Muscle of back (tissue), 11 donors: ENCODE results near the gene LRP4. TPM values are rescaled to one million over a fixed set of nuclear protein-coding genes. Genes with fewer than 3 reads are reported as not detected.
A peak's percentile ranks its signal among the peaks of the same experiment; 100 is the strongest.

Experiments used
- DNase-seq, 3 donors: peaks; one replicate each; pipeline versions ENCODE4 v3.0.0 to v3.0.0-alpha.2; 2013
- polyA plus RNA-seq, 10 donors: library from polyadenylated mRNA; unstranded; fragments of 120-200 nt; gene quantifications; one replicate each; pipeline ENCODE4 v1.2.1, GENCODE V29; 2013; ENCODE audit not compliant: insufficient read length in 10 of 10

The LRP4 gene
- polyA plus RNA-seq, 10 donors = 19.3 to 37.4 (median 23.2) TPM

DNA sequence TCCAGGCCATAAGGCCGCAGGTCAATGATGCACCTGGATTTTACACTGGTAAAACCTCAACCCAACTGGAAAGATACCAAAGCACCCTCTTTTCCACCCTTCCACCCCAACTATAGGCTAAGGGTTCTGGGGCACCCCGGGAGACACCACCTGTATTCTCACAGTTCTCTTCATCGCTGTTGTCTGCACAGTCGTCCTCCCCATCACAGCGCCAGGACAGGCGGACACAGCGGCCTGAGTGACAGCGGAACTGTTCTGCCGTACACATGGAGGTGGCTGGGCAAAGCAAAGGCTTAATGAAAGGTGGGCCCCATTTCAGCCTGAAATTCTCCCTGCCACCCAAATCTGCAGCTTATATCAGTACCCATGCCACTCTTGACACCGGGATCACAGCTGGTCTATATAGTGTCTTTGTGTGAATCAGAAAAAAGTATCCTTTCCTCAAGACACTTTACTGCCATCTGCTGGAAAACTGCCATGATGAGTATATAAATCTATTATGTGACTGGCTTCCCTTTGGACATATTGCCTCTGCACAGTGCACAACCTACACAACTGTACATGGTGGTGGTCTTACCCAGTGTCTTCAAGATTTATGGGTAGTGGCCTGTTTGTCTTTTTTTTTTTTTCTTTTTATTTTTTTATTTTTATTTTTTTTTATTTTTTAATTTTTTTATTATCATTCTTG, 21.5 kb downstream of the LRP4 start:
- DNase-seq = peak in 1 of 3 donors; percentile 25

DNA sequence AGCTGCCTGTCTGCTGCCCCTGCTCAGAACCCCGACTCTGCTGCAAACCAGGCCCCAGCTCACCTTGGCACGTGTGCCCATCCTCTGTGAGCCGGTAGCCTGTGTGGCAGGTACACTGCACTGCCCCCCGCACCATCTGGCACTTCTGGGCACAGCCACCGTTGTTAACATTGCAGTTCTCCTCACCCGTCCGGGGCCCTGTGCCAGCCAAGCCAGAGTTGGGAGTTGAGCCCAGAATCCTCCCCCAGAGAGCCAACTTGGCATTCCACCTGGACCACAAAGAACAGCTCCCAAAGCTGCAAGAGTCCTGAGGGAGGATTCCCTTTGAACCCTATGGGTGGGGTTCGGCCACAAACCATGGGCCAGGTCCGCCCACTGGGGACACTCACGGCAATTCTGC, 22.5 kb downstream of the LRP4 start:
- DNase-seq = no peak

DNA sequence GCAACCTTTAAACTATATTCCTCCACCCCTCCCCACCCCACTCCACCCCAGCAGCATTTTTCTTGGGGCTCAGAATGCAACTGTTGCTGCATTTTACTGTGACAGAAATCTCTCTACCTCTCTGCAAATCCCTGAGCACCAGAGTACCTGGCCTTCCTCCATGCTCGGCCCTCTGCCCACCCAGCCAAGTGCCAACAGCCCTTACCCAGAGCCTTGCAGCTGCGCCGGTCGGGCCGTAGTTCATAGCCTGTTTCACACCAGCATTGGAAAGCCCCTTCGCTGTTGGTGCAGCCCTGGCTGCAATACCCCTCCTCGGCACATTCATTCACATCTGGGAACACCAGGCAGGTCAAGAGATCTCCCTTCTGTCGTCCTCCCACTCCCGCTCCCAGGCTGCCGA, 23.4 kb downstream of the LRP4 start:
- DNase-seq = no peak

DNA sequence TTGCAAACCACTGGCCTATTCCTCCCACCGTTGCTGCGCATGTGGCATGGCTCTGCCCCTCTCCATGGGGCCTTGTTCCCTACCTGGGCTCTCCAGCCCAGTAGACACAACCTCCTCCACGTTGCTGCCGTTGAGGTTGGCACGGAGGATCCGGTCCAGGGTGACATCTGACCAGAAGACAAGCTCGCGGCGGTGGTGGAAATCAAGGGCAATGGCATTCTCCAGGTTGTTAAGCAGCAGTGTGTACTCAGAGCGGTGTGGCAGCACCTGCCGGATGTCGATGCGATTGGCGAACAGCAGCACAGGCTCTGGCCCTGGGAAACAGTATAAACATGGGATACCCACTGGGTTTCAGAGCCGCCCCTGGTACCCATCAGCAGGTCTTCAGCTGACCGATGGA, 23.8 kb downstream of the LRP4 start:
- no peak for DNase-seq

DNA sequence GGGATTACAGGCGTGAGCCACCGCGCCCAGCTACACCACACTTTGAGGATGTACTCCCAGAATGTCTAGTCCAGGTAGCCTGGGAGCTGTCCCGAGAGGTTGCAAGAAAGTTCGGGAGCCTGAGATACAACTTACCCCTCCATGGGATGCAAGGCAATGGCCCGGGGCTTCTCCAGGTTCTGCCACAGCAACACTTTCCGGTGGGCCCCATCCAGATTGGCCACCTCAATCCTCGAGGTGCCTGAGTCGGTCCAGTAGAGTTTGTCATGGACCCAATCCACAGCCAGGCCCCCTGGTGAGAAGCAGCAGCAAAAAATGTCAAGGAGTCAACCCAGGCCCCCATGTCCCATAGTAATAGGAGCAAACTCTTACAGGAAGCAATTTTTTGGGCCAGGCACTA, 25.5 kb downstream of the LRP4 start:
- no peak for DNase-seq

DNA sequence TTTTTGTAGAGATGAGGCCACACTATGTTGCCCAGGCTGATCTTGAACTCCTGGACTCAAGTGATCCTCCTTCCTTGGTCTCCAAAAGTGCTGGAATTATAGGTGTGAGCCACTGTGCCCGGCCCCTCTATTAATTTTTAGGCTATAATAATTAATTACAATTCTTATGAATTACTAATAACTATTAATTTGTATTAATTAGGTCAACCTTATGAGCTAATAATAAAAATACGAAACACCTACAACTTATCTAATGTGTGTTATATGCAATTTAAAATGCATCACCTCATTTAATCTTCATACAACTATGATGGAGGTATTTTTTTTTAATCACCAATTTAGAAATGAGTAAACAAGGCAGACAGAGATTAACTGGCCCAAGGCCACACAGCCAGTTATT, 26.2 kb downstream of the LRP4 start:
- no peak for DNase-seq

DNA sequence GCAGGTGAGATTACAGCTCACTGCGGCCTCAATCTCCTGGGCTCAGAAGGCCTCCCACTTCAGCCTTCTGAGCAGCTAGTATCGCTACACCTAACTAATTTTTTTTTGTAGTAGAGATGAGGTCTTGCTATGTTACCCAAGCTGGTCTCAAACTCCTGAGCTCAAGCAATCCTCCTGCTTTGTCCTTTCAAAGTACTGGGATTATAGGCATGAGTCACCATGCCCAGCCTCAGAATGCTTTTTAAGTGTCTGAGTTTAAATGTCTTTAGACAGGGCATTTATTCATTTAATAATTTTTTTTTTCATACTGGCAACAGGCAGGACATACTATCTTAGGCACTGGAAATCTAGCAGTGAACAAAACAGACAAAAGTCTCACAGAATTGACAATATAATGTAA, 27.7 kb downstream of the LRP4 start:
- no peak for DNase-seq

DNA sequence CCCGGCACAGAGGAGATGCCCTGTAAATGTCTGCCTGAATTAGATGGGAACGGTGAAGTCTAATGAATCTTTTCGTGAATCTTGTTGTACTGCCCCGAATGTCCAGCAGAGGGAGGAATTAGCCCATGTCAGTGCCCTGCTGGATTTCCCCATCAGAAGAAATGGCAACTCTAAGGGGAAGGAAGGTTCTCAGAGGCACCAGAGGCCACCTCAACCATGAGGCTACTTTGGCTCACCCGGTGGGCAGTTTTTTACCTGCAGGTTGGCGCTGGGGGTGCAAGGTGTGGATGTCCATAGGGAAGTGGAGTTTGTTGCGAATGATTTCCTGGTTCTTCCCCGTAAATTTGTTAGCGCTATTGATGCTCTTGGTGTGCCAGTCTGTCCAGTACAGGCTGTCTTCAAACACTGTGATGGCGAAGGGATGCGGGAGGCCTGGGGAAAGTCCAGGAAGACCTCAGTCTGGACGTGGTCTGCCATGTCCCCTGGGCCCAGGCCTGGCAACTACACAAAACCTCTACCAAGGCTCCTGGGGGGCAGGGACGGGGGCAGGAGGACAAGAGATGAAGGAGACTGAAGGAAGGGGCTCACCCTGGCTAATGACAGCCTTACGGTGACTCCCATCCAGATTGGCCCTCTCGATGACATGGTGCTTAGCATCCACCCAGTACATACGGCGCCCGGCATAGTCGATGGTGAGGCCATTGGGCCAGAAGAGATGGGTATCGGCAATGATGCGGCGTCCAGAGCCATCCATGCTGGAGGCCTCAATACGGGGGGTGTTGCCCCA, 28.5 kb downstream of the LRP4 start:
- DNase-seq = peak; percentile 67 to 85 (median 80)

DNA sequence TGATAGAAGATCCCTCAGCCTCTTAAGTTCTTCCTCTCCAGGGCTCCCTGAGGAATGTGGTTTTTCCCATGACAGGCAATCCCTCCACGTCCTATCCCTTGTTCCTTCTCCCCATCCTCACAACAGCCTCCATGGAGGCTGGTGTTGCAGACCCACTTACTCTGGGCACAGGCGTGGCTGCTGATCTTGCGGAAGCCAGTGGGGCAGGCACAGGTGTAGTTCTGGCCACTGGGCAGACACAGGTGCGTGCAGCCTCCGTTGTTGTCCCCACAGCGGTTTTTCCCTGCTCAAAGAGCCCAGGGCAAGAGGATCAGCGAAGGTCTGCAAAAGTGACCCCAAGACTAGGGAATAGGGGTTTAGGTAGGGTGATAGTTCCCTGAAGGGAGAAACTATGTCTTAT, 29.1 kb downstream of the LRP4 start:
- peak in 1 of 3 donors; percentile 6 for DNase-seq

DNA sequence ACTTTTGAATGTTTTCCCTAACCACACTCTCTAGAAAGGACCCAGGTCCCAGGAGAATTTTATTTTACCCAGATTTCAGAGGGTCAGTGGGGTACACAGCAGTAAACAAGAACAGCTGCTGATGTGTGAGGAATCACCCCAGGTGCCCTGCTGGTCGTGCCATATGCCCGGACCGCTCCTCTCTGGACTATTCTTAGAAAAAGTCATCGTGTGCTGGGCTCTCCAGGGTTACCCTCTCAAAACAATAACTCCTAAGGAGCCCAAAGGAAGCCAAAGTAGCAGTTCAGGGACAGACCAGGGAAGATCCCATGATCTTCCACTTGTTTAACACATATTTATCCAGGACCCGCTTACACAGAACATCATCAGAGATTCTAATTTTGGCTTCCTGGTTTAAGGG, 29.7 kb downstream of the LRP4 start:
- no peak for DNase-seq

DNA sequence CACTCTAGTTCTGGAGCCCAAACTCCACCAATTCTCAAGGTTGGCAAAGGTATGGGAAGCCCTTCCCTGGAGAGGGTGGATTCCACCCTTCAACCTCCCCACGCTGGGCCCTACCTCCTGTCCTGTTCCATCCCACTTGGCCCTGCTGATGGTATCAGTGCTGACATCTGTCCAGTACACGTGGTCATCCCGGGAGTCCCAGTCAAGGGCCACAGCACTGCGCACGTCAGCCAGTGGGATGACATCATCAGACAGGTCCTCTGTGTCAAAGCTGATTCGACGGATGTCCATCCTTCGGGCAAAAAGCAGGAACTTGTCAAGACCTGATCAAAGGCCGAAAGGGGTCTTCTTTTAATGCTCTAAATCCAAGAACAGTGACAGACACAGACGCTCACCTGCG, 32.1 kb downstream of the LRP4 start:
- DNase-seq = no peak

DNA sequence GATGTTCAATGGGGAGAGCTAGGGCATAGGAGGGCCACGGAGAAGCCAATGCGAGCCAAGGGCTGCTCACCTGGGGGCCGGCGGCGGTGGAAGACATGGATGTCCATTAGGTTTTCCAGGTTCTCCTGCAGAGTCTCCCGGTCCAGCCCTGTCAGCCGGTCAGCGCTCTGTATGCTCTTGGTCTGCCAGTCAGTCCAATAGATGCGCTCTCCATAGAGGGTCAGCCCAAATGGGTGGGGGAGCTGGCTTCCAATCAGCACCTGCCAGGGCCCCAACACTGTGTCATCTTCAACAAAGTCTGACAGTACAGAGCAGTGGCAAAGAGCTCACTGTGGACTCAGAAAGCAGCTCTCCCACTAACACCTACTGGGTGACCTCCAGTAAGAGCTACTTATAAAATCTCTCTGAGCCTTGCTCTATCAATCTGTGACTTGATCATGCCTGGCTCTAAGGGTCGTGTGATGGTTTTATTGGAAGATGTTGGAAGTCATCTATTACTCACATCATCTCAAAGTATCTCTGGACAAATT, 39.2 kb downstream of the LRP4 start:
- no peak for DNase-seq

DNA sequence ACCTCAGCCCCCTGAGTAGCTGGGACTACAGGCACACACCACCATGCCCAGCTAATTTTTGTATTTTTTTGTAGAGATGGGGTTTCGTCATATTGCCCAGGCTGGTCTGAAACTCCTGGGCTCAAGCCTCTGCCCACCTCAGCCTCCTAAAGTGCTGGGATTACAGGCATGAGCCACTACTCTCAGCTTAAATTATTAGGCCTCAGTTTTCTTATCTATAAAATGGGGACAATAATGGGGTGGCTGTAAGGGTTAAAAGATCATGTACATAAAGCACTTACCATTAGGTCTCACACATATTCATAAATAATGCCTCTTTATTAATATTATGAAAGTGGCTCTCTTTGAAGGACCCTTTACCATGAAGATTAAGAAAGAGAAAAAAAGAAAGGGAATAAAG, 40.8 kb downstream of the LRP4 start:
- DNase-seq = no peak

DNA sequence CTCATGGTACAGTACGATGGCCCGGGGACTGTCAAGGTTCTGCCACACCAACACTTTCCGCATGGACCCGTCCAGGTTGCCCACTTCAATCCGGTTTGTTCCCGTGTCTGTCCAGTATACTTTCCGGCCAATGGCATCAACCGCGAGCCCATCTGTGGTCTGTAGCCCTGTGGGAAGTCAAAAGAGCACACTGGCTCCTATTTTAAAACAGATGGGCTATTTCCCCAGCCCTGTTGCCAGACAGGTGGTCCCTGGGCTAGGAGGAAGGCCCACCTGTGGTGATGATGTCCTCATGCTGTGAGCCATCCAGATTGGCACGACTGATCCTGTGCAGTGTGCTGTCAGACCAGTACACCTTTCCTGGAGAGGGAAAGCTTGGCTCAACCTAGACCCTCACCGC, 41.9 kb downstream of the LRP4 start:
- DNase-seq = no peak

DNA sequence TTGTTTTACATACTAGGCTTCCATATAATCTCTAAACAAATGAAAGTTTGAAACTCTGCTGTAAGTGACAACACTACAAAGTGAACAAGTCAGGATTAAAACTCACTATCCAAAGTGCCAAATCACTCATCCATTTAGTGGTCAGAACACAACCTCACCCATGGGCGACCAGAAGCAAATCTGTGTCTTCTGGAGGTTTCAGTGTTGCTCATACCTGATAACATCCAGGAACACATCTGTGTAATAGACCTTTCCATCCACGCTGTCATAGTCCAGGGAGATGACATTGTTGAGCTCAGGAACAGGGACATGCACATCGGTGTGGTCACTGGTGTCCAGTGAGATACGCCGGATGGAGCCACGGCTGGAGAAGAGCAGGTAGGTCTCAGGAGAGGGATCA, 43.8 kb downstream of the LRP4 start:
- no peak for DNase-seq

DNA sequence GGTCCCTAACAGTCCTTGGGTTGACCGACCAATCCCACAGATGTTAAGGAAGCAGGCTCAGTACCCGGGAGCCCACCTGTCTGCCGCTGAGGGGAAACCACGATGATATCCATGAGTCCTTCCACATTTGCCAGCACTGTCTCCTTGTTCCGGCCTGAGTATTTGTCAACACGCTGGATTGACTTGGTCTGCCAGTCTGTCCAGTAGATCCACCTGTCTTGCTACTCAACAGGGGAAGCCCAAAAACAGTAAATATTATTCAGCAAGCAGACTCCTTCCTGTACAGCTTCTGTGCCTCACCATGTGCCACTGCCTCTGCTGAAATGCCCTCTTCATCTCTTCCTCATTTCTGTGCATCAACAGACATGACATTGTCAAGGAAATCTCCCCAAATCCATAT, 49.4 kb downstream of the LRP4 start:
- DNase-seq = no peak

DNA sequence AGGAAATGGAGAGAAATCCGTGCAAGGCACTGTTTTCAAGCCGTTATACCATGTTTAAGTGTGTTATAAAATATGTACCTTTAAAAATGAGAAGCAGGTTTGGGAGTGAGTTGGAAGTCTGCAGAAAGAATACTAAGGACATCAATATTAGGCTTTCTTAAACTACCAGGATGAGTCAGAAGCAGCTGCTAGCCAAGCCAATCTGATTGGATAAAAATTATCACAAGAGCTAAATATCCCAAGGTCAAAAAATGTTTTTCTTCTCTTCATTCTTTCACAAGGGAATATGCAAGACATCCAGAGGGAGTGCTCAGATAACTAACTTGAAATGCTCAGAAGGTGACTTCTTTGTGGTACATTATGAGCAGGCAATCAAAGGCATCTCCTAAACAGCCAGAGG, 53.0 kb downstream of the LRP4 start:
- DNase-seq = no peak

DNA sequence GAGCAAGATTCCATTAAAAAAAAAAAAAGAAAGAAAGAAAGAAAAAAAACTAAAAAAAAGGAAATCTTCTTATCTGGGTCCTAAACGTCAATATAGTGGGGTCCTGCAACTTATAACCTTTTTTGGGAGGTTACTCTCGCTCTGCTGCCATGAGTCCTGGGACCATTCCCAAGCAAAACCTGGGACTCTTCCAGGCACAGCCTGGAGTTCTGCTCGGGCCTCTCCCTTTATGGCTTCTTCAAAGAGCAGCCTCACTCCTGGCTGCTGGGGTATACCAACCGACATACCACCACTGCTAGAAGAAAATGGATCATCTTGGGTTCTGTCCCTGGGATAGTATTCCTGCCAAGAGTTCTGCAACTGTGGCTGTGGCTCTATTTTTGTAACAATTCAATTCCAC, 58.1 kb downstream of the LRP4 start:
- DNase-seq = no peak

DNA sequence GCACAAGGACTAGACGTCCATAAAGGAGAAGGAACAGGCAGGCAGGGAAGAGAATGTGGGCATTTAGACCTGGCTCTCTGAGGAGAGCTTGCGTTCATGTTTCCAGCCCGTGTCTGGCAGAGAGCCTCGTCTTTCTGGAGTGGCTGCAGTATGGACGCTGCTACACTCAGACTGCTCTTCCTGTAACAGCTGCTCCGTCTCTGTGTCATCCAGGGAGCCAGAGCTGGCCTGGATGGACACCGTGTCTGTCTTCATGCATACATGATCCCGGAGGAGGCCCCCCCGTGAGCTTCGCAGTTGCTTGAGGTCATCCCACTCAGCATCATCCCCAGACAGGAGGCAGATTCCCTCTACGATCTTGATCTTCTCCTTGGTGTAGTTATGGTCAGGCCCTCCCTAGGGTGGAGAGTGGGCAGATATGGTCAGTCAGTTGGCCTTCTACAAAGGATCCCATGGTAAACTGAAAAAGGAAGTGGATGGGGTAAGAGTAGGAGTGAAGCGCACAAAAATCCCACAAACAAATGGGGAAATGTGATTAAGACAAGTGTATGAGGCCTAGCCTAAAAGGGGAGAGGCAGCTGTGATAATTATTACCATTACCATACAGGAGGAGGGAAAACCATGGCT, 59.3 kb downstream of the LRP4 start:
- DNase-seq = no peak

DNA sequence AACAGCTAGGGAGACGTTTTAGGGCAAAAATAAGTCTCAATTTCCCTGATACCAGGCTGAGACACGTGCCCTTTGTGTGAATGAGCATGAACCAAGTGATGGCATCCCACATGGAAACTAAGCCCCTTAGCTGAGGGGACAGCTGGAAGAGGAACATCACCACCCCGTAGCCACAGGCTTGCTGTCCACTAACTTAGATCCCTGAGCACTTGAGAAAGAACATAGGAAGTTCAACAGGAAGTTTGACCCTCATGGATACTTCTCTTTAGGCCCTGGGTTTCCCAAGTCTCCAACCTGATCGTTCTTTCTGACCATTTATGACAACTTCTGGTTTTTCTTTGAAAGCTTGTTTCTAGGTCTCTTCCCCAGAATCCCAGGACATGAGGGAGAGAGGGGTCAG, 60.7 kb downstream of the LRP4 start:
- no peak for DNase-seq

DNA sequence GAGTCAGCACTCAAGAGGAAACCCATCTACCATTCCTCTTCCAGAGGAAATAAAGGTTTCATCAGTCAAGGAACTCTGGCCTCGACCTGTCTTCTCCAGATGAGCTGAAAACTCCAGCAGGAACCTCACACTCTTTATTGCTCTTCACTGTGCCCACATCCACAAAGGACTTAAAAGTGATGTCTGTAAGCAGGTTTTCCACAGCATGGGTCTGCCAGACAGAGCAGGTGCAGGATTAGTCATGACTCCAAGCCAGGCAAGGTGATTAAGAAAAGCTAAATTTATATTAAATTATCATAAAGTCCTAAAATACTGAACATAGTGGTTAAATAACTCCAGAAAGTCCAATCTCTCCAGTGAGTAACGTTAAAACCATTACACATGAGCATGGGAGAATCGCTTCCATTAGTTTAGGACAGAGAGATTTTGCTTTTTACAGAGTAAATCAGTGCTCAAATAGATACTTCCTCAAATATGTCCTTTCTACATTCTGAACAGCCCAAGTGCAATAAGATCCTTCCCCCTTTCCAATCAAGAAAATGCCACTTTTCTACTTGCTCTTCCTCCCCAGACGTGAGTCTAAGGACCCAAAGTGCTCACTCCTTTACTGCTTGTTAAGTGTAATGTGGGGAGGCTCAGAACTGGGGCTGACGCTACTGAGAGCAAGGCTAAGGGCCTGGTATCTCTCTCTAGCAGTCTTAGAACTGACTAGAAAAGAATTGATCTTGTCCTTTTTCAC, 61.6 kb downstream of the LRP4 start:
- no peak for DNase-seq

DNA sequence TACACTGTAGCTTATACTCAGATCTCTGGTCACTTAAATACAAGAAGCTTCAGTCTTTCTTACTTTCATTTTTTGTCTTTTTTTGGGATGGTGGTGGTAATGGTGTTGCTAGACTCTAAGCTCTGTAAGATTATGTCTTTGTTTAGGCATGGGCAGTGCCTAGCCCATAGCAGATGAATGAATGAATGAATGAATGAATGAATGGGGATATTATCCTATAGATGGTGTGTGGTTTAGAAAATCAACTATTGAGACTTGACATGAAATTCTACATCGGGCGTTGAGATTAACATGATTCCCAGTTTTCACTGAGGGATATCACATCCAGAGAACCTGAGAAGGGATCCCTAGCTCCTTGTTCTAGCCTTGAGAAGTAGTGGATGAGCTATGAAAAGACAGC, 62.5 kb downstream of the LRP4 start:
- DNase-seq = no peak
